Stimulated activated CD8-positive, alpha-beta memory T cell treated with anti-CD3 and anti-CD28 coated beads, Interleukin-12 subunit alpha, Interleukin-12 subunit beta, amount 100 ng/mL, for 4 hours (primary cell): ENCODE measurements around the gene NFU1.
"Not testable (repeated sequence)": the region's sequence is repeated elsewhere in the genome, so short reads cannot be mapped to it uniquely, and the experiment has no call there.

ENCODE experiments used
- DNase-seq: peaks from one replicate; pipeline ENCODE4 v3.0.0-alpha.2; 2020; ENCODE audit warnings: low read depth

Gene NFU1

DNA sequence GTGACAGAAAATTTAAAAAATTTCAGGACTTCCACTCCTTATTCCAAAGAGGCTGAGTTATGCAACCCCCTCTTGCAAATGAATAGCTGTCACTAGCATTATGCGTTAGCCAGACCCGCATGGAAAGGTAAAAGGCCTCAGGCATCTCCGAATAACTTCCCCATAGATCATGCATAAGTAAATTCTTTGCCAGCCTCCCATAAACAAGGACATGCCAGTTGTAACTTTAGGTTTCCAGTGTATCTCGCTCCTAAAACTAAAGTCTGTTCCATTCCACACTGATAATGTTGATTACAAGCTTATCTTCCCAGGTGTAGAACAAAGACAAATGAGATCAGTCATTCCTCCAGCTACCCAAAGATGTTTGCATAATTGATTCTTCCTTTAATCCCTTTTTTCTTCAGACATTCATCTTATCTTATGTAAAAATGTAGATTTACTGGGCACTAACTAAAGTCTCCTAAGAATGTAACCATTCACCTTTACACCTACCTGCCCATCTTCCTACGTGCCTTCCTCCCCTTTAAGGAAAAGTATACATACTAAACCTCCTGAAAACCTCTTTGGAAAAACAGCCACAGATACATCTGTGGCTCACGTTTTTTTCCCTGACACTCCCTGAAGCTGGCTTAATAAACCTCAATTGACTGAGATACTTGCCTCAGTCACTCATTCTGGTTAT is 13.6 kb upstream of the NFU1 start:
- no peak for DNase-seq

DNA sequence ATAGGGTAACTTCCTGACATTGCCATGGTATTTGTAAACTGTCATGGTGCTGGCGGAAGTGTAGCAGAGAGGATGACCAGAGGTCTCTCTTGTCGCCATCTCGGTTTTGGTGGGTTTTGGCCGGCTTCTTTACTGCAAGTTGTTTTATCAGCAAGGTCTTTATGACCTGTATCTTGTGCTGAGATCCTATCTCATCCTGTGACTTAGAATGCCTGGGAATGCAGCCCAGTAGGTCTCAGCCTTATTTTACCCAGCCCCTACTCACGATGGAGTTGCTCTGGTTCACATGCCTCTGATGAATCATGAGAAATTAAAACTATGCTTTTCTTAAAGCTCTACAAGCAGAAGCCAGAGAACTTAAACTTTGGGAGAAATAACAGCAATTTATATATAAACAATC is 12.7 kb upstream of the NFU1 start:
- no peak for DNase-seq

DNA sequence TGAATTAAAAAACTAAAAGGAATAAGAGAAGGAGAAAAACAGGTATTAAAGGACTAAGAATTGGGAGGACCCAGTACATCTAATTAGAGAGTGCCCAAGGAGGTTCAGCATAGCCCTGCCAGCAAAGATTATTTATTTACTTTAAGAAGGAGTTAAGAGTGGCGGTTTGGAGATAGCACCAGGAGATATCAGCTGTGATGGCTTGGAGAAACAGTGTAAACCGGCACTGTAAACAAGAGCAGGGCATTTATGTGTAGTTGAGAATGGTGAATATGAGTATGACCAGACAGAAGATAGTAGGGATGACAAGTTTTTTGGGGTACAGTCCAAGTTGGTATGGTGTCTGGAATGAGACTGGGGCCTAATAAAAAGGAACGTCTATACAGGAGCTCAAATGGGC is 6.4 kb upstream of the NFU1 start:
- not testable (repeated sequence) for DNase-seq

DNA sequence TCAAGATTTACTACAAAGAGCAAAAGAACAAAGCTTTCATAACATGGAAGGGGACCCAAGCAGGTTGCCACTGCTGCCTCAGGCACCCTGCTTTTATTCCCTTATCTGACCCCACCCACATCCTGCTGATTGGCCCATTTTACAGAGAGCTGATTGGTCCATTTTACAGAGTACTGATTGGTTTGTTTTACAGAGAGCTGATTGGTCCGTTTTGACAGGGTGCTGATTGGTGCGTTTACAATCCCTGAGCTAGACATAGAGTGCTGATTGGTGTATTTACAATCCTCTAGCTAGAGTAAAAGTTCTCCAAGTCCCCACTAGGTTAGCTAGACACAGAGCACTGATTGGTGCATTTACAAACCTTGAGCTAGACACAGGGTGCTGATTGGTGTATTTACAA is 2.3 kb upstream of the NFU1 start:
- not testable (repeated sequence) for DNase-seq

DNA sequence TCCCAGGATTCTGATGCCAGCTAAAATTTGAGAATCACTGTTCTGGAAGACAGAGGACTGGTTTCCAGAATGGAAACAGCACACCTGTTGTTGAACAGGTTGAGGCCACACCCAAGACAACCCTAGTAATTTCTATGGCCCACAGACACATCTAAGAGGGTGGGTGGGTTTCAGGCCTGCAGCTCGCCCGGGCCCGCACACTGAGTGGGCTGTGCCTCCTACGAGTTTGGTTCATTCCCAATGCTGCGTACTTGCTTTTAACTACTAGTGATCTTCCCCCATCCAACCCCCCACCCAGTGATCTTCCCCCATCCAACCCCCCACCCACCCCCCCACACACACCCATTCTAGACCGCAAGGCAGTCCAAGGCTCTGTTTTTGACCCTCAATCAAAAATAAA is 1.3 kb upstream of the NFU1 start:
- DNase-seq: no peak

DNA sequence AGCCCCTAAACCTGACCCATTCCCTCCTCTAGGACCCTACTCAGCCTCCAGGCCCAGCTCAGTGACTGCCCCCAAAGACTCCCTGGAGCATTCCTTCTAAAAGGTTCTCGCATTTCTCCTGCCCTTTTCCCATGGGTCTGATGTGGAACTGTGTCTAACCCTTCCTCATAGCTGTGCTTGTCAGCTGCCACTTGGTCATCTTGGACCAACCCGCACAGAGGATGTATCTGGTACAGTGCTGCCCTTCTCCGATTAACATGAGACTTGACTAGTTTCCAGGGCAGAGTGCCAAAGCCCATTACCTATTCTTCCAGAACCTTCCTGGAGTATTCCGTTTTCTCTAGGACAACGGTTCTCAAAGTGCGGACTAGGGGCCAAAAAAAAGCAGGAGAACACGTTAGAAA is 518 bp upstream of the NFU1 start:
- no peak for DNase-seq

DNA sequence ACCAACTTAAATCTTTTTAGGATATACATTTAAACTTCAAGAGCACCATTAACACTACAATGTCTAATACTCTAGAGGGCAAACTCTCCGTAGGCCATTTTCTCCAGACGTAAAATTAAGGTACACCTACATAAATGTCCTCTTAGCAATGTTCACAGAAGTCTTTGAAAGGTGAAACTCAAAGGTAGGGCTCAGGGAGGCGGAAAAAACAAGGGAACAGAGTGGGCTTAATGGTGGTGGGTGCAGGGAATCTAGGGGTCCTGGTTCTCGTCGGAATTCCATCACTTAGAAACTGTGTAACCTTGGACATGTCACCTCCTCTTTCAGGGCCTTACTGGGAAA is 668 bp downstream of the NFU1 start:
- DNase-seq: no peak

DNA sequence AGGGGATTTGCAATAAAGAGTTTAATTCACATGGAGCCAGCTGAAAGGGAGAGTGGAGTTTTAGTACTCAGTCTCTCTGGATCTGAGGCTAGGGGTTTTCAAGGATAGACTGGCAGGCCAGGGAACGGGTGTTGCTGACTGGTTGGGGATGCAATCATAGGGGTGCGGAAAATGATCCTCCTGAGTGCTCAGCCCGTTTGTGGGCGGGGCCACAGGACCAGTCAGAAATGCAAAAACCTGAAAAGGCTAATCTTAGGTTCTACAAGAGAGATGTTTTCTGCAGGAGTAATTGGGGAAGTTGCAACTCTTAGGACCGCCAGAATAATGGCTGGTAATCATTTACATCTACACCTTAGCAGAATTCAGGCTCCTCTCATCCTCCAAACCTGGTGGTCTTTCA is 2.5 kb downstream of the NFU1 start:
- DNase-seq: no peak

DNA sequence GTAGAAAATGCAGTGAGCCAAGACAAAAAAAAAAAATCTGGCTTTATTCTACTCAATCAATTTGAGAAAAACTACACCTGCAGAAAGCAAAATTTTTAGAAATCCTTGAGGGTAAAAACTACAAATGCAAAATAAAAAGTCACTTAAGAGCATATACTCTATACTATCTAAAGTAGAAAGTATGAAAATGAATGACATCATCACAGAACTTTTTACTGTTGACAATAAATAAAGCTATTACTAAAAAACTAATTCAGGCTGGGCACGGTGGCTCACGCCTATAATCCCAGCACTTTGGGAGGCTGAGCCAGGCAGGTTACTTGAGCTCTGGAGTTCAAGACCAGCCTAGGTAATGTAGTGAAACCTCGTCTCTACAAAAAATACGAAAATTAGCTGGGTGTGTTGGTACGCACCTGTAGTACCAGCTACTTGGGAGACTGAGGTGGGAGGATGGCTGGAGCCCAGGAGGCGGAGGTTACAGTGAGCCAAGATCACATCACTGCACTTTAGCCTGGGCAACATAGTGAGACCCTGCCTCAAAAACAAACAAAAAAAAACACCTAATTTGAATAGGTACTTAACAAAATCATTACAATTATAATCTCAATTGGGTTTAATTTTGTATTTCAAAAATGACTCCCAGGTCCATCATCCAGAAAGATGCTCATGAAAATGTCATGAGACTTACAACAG is 7.6 kb downstream of the NFU1 start:
- DNase-seq: no peak

DNA sequence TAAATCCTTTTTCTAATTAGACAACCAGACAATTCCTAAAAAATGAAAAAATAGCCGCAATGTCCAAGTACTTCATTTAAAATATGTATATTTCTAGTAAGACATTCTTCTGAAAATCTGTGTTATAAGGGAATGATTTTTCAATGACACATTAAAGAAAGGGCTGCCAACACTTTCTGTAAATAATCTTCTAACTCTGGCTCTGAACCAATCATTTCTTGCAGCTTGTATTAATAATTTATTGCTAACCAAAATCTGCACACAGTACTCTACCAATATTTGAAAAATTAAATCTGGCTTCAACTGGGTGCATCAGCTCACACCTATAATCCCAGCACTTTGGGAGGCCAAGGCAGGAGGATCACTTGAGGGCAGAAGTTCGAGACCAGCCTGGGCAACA is 8.3 kb downstream of the NFU1 start:
- DNase-seq: no peak

DNA sequence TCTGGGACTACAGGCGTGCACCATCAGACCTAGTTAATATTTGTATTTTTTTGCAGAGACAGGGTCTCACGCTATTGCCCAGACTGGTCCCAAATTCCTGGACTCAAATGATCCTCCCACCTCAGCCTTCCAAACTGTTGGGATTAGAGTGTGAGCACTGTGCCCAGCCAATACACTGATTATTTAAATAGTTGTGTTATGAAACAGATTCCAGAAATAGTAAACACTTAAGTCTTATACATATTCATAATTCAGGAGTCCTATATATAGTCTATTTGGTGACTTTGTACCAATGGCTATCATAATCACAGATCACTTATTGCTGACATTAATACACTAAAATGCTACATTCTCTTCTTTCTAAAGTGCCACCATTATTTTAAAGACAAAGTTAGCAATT is 12.8 kb downstream of the NFU1 start:
- DNase-seq: no peak

DNA sequence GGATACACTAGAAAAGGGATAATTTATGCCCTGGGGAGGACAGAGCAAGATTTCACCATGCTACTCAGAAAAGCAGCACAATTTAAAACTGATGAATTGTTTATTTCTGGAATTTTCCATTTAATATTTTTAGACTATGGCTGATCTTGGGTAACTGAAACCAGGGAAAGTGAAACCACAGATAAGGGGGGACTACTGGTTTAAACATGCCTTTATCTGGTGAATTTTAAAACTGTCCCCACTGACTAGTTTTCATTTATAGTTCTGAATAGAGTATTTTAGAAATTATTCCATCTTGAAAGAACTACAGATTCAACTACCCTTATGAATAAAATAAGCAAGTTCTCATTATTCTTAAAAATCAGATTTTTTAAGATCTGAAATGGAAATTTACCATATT is 15.0 kb downstream of the NFU1 start:
- DNase-seq: no peak

DNA sequence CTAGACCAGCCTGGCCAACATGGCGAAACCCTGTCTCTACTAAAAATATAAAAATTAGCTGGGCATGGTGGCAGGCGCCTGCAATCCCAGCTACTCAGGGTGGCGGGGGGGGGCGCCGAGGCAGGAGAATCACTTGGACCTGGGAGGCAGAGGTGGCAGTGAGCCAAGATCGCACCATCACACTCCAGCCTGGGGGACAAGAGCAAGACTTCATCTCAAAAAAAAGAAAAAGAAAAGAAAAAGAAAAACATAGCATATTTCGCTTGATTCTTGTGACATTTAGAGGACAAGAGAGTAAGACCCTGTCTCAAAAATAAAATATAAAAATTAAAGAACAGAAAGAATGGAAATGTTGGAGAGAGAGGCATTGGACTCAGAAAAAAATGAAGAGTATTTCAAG is 18.1 kb downstream of the NFU1 start:
- not testable (repeated sequence) for DNase-seq

DNA sequence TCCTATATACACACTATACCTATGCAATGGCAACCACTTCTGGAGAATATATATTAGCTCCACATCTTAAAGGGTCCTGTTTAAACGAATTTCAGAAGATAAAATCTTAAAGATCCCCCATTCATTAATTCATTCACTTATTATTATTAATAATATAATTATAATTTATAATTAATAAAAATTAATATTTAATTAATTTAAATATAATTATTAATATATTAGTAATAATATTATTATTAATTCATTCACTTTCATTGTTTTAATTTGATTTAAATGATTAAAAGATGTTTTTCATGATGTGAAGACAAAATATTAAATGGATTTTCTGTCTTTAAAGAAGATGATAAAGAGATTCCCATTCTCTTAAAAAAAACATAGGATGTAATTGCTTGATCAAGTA is 21.1 kb downstream of the NFU1 start:
- no peak for DNase-seq

DNA sequence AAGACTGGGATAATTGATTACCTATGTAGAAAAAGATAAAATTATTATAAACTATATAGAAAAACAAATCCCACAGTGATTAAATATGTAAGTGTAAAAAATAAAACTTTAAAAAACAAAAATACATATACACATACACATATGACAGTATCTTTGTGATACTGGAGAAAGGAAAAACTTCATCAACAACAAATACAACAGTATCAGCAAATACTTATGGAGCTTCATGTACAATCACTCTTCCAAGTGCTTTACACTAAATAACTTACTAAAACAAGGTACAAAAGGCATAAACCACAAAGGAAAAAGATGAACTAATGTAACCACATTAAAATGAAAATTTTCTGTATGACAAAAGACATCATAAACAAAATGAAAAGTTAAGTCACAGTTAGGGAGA is 26.1 kb downstream of the NFU1 start:
- DNase-seq: no peak

DNA sequence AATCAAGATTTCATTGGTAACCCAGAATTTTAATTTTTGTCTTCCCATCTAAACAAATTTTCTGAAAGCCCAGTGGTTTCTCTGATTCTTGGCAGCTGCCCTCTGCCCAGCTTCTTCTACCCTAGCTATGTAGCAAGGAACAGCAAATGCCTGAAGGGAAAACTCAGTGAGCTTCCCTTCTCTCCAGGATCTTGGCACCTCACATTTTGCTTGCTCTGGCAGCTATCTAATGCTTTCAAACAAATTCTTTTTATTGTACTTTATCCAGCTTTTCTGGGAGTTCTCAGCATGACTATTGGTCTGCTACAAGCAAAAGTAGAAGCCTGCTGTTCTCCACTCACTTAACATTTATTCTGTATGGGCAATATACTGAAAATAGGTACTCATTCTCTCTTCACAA is 31.9 kb downstream of the NFU1 start:
- DNase-seq: no peak

DNA sequence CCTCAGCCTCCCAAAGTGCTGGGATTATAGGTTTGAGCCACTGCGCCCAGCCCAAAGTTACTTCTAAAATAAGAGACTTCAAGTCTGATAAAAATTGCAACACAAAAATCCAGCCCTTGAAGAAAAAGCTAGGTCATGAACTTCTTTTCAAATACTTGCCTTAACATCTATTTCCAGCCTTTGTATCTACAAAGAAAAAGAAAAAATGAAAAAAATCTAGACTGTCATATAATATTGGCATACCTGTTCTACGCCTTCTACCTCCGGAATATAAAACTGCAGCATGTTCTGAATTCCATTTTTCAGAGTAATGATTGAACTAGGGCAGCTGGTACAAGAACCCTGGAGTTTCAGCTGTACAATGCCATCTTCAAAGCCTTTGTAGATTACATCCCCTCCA is 37.1 kb downstream of the NFU1 start:
- DNase-seq: no peak

DNA sequence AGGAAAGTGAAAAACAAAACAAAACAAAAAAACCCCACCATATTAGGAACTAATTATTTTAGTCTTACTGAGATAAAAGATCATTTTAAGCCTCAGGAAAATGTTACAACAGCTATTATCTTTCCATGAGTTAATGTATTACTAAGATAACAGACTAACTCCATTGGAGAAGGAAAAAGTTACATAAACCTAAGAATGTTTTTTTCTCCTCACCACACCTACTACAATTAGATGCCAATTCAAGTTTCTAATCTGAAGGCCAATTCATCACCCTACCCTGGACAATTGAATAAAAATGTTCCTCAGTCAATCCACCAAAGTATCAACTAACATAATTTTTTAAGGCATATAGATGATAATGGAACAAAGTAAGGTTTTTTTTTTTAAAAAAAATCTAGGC is 40.0 kb downstream of the NFU1 start:
- no peak for DNase-seq

DNA sequence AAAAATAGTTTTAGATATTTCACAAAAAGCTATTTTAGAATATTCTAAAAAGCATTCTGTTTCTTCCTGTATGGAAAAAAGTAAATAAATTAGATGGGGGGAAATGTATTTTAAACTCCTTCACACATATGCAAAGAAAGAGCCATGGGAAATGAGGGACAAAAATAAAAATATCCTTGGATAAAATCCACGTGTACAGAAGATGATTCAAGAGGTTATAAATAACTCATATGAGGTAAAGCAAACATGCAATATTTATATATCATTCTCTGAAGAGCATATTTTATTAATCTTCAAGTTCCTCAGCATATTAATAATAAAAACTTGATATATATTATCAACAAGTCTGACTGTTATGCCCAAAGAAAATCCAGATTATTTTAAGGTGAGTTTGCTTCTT is 41.4 kb downstream of the NFU1 start:
- DNase-seq: no peak

DNA sequence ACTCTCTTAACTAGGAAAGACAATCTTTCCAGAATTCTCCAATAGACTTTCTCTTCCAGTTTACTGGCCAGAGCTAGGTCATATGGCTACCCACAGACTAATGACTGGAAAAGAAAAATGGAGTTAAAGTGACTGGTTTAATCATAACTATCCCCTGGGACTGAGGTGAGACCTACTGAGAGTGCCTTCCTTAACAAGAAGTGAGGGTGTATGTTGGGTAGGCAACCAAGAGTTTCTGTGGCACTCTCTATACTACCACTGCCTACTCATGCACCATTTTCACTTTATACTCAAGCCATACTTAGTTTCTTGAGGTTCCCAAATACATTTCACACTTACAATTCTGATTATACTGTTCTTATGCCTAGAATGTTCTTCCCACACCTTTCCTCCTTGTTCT is 43.3 kb downstream of the NFU1 start:
- DNase-seq: no peak

DNA sequence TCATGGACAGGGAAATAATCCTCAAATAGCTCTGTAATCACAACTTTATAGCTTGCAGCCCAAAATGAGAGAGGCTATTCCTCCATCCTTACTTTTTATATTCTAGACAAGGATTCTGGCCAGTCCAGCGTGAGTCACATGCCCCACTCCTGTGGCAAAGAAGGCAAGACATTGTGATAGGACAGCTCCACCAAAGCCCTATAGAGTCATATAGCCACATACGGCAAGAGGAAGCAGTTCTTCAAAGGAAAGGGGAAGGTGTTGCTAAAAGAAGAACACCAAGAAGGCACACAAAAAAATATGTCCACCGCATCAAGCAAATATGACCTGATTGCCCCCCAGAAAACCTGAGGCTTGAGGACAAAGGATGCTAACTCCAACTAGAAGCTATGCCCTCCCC is 46.8 kb downstream of the NFU1 start:
- DNase-seq: no peak

DNA sequence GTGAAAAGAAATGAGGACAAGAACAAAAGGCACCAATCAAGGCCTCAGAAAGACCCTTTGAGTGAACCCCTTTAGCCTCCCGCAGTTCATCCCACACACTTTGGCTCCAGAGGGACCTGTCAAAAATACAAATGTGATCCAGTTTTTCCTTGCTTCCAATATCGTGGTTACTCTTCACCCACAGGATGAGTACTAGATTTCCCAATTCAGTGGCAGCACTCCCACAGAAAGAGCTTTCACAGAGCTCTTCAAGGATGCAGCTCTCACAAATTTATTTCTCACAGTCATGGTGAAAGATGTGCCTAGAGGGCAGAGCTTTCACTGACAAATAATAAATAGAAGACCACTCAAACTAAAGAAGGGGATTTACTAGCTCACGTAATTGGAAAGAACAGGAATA is 47.2 kb downstream of the NFU1 start:
- no peak for DNase-seq

DNA sequence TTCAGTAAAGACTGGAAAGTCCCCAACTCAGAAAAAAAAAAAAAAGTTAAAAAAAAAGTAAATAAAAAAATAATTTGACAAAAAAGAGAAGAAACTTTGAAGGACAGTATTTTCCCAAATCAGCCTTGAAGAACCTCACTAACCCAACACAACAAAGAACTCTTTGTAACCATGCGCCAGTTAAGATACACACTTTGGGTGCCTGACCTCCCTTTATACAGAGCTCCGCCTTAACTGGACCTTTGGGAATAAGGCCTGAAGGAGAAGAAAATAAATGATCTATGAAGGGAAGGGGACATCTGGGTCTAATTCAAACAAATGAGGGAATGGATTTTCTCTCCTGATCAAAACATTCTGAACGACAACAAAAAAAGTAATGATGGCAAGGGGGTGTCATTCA is 48.0 kb downstream of the NFU1 start:
- DNase-seq: no peak

DNA sequence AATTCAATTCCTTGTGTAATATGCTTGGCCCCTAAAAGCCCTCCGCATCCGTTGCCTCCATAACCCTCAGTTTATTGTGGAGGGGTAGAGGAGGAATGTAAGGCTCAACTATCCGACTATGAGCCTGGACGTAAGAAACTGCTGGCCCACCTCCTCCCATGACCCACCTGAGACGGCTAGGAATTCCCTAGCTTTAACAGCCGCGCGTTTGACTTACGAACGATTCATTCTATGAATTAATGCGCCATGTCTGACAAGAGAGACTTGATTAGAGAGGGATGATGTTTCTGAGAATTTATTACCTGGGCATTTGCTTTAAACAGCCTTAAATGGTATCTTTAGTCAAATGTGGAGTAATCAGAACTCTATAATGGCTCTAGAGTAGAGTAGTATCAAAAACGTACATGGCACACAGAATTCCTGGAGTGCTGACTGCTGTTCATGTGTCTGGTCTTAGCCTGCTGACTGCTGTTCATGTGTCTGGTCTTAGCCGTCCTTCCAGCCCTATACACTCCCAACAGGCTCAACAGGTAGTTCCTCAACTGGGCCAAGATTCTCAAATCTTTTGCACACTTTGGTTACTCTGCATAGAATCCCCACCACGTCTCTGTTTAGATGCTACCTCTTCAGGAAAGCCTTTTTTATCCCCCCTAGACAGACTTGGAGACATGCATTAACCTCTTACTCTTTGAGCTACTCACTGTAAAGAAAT is 49.3 kb downstream of the NFU1 start:
- no peak for DNase-seq
